Suppressor macrophage treated with lipopolysaccharide for 1 hour (primary cell): ENCODE data around the gene AREG.

Experiments used
- DNase-seq, 3 donors: peaks; one replicate each; pipeline ENCODE4 v3.0.0-alpha.2; 2020 to 2022

The AREG gene

DNA sequence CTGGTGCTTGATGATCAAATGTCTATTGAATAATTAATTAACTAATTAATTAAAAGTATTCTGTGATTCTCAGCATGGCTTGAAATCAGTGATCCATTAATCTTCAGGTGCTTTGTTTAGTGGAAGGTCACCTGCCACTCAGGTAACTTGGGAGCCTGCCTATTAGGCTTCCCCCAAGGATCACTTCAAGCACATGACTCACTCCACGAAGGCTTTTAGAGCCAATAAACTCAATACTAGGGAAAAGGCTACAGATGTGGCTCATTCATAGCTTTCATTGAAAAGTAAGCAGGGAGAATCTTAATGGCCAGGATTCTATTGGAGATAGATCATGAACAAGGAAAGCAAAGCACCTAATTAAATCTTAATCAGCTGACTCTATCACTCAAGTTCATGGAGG, 21.3 kb downstream of the AREG start:
- DNase-seq = no peak

- no peak for DNase-seq
These were observed 26.3 kb downstream of the AREG start for GRCh38 chr4:74471264-74471663.

- DNase-seq = peak in 1 of 3 donors; percentile 18
These were observed 28.3 kb downstream of the AREG start for GRCh38 chr4:74473155-74473811.

DNA sequence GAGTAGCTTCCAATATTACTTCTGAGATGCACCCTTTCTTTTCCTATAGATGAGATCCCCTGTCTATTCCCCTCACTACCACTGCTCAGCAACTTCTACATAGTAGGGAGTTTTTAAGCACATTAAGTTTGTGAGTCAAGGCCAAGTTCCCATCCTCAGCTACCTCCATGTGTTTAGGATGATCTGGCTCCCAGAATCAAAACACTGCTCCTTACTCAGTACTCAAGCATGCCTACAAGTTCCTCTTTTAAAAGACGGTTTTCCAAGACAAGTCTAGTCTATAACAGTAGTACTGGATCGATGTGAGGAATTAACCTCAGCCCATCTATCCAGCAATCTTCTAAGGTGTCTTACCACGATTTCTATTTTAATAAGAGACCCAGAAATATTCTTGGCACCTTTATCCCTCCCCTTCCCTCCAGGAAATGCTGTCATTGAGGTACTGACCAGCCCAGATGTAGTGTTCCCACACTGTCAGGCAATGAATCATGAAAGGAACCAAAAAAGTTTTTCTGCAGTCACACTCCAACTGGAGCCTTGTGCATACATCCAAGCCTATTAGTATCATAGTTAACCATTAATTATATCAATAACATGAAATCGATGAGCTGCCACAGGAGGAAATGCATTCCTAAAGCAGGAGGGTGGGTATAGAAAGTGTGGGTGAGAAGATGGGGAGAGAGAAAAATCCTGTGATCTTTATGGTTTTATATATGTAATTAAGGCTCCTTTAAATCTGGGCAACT, 29.6 kb downstream of the AREG start:
- no peak for DNase-seq

DNA sequence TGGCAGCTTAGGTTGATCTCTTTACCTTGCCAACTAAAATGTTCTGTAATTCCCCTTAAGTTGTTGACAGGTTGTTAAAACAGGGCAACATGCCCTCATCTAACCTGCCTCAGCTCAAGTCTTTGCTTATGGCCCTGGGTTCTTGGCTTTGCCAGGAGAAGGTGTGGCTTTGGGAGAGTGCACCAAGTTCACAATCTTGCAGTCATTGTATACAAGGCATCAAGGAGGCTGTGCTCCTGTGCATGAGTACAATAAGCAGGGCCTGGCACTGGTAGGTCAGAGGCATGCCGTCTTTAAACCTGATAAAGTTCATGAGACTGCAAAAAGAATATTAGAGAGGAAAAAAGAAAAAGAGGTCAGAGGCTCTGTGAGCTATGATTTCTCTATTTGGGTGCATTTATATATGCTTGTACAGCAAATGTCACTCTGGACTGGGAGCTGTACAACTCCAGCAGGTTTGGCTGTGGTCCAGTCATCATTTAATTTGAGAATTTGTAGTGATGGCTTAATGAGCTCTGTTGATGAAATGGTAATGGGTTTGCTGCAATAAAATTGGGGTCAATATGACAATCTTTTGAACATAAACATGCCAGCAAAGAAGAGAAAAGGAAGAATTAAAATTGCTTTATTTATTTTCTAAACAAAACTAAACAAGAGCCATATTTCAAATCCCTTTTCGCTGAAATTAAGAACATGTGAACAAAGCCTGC, 30.3 kb downstream of the AREG start:
- no peak for DNase-seq

GRCh38 chr4:74475946-74476345, 31.0 kb downstream of the AREG start:
- no peak for DNase-seq

DNA sequence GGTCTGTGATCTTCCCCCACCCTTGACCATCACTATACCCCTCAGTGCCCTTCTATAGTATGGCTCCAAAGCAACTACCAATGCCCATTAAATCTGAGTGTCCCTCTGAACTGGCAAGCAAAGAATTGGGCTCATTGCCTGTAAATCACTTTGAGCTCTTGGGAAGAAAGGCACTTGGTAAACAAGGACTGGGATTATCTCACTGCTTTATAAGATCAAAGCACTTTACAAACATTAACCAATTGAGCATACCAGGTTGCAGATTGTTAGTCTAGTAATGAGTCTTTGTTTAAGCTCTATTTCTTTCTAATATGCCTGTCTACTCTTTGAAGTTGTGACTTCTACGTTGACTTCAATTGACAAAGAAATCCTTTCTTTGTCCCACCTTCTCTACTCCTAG, 34.1 kb downstream of the AREG start:
- DNase-seq = no peak

DNA sequence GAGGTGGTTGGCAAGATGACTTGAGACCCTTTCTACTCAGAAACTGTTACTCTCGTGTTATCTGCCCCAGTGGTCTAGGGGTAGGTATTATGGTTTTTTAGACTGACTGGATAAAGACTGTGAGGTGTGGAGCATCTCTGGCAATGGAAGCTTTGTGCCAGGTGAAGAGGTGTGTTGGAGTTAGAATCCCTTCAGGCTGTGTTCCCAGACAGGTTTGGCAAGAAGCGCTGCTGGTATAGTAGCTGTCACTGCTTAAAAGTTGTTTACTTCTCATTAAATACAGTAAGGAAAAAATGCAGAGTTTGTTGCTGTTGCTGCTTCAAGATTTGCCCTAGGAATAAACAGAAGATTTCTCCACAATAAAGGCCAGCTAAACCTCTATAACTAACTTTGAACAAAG, 35.3 kb downstream of the AREG start:
- DNase-seq = no peak

DNA sequence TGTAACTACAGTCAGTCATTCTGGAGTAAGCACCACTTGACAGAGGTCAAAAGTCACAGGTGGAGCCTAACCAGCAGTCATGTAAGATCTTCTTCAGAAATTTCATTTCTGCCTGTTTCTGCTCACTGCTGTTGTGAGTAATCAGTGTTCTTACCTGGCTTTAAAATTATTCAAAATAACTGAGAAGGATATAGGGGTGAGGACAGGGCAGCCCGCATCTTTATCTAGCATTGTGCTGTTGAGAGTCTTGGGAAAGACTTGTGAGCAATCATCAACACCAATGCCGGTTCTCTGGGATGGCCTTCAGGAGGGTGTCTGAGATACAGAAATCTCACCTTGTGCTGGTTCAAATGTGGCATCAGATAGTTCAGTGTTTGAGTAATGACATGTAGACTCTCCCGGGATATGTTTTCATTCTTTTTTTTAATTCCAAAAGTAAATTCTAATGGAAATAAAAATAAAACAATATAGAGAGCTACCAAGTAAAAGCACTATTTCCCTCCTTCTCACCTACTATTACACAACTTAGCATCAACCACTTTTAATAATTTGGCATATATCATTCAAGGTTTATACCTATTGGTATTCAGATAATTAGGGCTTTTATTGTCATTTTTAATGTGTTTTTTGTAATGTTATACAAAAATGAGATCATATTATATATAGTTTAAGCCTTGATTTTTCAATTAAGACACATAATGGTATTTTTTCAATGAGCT, 37.1 kb downstream of the AREG start:
- no peak for DNase-seq

GRCh38 chr4:74483226-74483911, 38.4 kb downstream of the AREG start:
- peak in 1 of 3 donors; percentile 14 for DNase-seq

DNA sequence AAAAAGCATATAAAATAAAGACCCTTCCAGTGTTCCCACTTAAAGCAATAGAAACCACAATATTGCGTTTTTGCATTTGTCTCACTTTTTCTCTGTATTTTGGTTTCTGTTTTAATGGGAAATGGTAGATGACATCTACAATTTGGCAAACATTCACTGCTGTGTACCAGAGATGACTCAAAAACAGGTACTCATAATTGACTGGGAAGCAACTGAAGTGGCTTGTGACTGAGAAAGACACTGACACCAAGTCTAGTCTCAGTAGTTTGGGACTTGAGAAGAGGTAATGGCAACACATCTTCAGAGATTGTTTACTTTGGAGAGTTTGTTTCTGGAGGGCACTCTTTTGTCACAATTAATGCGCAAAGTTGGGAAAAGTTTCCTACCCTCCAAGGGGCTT, 42.0 kb downstream of the AREG start:
- DNase-seq = peak in 1 of 3 donors; percentile 13

DNA sequence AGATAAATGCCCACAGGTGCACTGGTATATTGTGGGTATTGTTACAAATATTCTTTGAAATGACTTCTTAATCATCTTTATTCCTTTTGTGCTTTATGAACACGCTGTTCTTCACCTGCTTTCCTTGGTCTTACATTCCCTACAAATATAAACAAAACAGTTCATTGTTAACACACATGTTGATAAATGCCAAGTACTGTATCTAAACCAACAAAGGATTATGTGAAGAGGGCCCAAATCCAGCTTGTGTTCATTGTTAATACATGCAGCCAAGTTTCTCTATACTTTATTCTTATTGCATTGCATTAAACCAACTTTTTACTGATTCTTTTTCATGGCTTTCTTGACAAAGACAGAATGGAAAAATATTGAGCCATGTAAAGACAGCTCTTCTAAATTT, 42.8 kb downstream of the AREG start:
- DNase-seq = peak in 1 of 3 donors; percentile 1

- peak in 1 of 3 donors; percentile 11 for DNase-seq
These were observed 45.8 kb downstream of the AREG start for GRCh38 chr4:74490736-74491135.

DNA sequence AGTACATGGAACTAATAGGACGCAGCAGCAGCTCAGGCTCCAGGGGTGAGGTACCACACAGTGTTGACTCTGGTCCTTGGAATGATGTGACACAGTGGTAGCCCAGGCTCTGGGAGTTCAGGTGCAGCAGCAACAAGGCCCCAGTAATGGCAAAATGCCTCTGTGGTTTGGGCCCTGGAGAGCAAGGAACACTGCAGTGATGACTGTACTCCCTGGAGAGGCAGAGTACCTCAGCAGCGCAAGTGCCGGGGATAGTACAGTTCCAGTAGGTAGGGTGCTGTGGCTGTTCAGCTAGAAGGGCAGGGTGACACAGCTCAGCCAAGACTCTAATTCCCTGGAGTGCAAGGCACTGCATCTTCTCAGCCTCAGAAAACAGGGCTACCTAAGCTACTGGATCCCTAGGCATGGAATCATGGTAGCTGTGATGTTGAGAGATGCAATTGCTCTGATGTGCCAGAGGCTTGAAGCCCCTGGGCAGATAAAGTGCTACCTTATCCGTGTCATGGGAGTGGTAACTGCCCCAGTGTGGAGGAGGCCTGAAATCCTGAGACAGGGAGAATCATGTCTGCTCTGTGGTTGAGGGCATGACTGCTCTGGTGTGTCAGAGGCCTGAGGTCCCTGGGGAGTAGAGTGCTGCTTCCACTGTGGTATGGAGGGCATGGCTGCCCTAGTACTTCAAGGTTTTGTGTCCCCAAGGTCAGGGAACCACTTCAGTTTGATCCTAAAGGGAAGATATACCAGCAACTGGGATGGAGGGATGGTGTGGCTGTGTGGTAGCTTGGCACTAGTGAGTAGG, 55.2 kb downstream of the AREG start:
- no peak for DNase-seq

GRCh38 chr4:74501579-74501978, 56.6 kb downstream of the AREG start:
- DNase-seq = peak in 1 of 3 donors; percentile 5

- DNase-seq = peak; percentile 70 to 92 (median 83)
These were observed 58.6 kb downstream of the AREG start for GRCh38 chr4:74503580-74503979.

- no peak for DNase-seq
These were observed 59.3 kb downstream of the AREG start for GRCh38 chr4:74504212-74504611.
